HG03520 (cell line): ENCODE data around the gene OR1I1.
"Not testable (repeated sequence)": the region's sequence is repeated elsewhere in the genome, so short reads cannot be mapped to it uniquely, and the experiment has no call there.

Experiments used
- ATAC-seq: cut with Tn5 transposase; IDR thresholded peaks from one replicate; pipeline ENCODE4 v1.9.1; 2021; ENCODE audit warnings: mild to moderate bottlenecking, moderate library complexity; ENCODE audit not compliant: unreplicated experiment

The OR1I1 gene

GRCh38 chr19:15097980-15098379, 16.0 kb downstream of the OR1I1 start:
- ATAC-seq: not testable (repeated sequence)

GRCh38 chr19:15098460-15098859, 16.4 kb downstream of the OR1I1 start:
- ATAC-seq: no peak

GRCh38 chr19:15099017-15099582, 17.1 kb downstream of the OR1I1 start:
- ATAC-seq: no peak

- ATAC-seq: no peak
Observed at GRCh38 chr19:15101479-15102082, 19.6 kb downstream of the OR1I1 start.

- ATAC-seq: no peak
Observed at GRCh38 chr19:15104003-15104402, 22.0 kb downstream of the OR1I1 start.

- no peak for ATAC-seq
Observed at GRCh38 chr19:15104411-15104810, 22.4 kb downstream of the OR1I1 start.

GRCh38 chr19:15105044-15105443, 23.0 kb downstream of the OR1I1 start:
- no peak for ATAC-seq

GRCh38 chr19:15107061-15108010, 25.3 kb downstream of the OR1I1 start, which contains the start of gene SYDE1:
Gene SYDE1 (plus strand): TSS chr19:15107401. CDS start chr19:15107434, 33 bp downstream.
- no peak for ATAC-seq

- ATAC-seq: no peak
Observed at GRCh38 chr19:15108145-15108844, 26.3 kb downstream of the OR1I1 start.

GRCh38 chr19:15108845-15109767, 27.1 kb downstream of the OR1I1 start:
- no peak for ATAC-seq

- no peak for ATAC-seq
Observed at GRCh38 chr19:15109768-15110417, 27.9 kb downstream of the OR1I1 start.

GRCh38 chr19:15110418-15110815, 28.4 kb downstream of the OR1I1 start:
- no peak for ATAC-seq

GRCh38 chr19:15111758-15112157, 29.7 kb downstream of the OR1I1 start:
- no peak for ATAC-seq

GRCh38 chr19:15112385-15112784, 30.4 kb downstream of the OR1I1 start:
- no peak for ATAC-seq

GRCh38 chr19:15113245-15114152, 31.5 kb downstream of the OR1I1 start:
- ATAC-seq: no peak

GRCh38 chr19:15114153-15114540, 32.1 kb downstream of the OR1I1 start:
- no peak for ATAC-seq

- no peak for ATAC-seq
Observed at GRCh38 chr19:15115080-15115479, 33.1 kb downstream of the OR1I1 start.

- ATAC-seq: no peak
Observed at GRCh38 chr19:15115762-15116615, 34.0 kb downstream of the OR1I1 start.
